HuH-7.5 (cell line): ENCODE measurements around the gene PTX4.

ENCODE experiments used
- DNase-seq: peaks from one replicate; pipeline ENCODE4 v3.0.0; 2011; ENCODE audit warnings: low spot score

Gene PTX4

GRCh38 chr16:1459967-1460366 lies 28.8 kb downstream of the PTX4 start:
- DNase-seq, result no peak

GRCh38 chr16:1458977-1459341 lies 29.8 kb downstream of the PTX4 start:
- DNase-seq, result no peak

DNA sequence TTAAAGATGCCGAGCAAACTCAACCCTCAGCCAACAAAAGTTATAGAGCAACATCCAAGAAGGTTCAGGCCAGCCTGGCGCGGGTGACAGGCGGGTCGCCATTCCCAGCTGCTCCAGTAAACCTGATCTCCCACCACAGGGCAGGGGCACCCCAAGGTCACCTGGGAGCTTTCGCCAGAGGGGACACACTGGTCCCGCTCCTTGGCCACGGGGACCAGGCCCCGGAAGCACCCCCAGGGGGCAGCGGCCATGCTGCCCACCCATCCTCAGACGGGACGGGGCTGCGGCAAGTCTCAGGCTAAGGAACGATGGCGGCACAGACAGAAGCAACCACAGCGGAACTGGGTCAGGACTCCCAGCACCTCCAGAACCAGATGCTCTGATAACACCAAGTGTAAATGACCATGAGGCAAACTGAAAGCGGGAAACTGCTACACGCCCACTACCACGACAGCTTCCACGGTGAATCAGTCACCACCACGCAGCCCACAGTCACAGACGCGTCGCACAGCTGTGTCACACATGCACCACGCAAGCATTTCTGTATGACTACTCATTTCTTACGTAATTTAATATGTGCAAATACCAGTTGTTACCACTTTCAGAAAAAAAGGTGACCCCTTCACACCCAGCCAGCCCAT lies 30.3 kb downstream of the PTX4 start:
- no peak for DNase-seq

GRCh38 chr16:1457489-1458245 lies 31.1 kb downstream of the PTX4 start:
- DNase-seq, result no peak

DNA sequence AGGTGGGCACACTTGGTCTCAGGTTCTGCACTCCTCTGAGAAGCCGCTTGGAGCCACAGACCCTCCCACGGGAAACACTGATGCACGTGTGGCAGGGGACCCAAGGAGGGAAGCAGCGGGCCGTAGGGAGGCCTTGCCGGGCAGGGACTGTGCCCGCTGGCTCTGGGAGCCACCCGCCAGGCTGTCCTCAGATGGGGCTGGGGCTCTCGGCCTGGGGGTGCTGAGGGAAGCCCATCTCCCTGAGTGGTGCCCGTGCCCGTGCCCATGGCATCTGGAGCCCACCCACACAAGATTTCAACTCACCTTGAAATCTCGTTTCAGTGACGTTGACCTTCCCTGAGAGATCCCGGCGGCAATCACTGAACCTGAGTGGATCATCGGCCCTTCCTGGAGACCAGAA lies 31.8 kb downstream of the PTX4 start:
- no peak for DNase-seq

- DNase-seq, result no peak
Measured at GRCh38 chr16:1455190-1456171, 33.3 kb downstream of the PTX4 start.

- DNase-seq, result no peak
Measured at GRCh38 chr16:1454561-1454960, 34.2 kb downstream of the PTX4 start.

GRCh38 chr16:1453316-1453715 lies 35.4 kb downstream of the PTX4 start:
- DNase-seq, result no peak

- DNase-seq, result no peak
Measured at GRCh38 chr16:1452530-1452929, 36.2 kb downstream of the PTX4 start.

- no peak for DNase-seq
Measured at GRCh38 chr16:1451702-1452392, 36.9 kb downstream of the PTX4 start.

- no peak for DNase-seq
Measured at GRCh38 chr16:1450841-1451240, 37.9 kb downstream of the PTX4 start.

GRCh38 chr16:1450218-1450617 lies 38.5 kb downstream of the PTX4 start:
- peak; percentile 57 for DNase-seq

DNA sequence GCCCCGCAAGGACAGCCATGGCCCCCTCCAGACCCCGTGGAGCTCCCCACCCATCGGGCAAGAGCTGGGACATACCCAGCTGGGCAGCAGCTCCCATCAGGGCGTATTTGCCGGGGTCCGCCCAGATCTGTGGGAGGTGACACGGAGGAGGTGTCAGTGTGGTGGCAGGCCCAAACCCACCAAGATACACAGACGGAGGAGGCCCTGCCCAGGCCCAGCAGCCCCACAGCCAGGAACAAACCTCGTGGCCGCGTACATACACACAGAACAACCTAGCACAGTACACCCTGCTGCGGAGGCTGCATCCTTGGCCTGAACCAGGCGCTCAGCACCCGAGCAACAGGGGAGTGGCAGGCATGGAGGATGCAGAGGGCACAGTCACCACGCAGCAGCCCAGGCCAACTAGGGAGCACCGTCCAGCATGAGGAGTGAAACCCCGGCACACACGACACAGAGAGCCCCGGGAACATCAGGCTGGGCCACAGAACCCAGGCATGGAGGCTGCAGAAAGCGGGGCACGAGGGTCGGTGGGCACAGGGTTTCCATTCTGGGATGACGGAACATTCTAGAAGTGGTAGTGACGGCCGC lies 39.4 kb downstream of the PTX4 start:
- no peak for DNase-seq

- no peak for DNase-seq
Measured at GRCh38 chr16:1448536-1449116, 40.1 kb downstream of the PTX4 start.

GRCh38 chr16:1447965-1448364 lies 40.8 kb downstream of the PTX4 start:
- no peak for DNase-seq

DNA sequence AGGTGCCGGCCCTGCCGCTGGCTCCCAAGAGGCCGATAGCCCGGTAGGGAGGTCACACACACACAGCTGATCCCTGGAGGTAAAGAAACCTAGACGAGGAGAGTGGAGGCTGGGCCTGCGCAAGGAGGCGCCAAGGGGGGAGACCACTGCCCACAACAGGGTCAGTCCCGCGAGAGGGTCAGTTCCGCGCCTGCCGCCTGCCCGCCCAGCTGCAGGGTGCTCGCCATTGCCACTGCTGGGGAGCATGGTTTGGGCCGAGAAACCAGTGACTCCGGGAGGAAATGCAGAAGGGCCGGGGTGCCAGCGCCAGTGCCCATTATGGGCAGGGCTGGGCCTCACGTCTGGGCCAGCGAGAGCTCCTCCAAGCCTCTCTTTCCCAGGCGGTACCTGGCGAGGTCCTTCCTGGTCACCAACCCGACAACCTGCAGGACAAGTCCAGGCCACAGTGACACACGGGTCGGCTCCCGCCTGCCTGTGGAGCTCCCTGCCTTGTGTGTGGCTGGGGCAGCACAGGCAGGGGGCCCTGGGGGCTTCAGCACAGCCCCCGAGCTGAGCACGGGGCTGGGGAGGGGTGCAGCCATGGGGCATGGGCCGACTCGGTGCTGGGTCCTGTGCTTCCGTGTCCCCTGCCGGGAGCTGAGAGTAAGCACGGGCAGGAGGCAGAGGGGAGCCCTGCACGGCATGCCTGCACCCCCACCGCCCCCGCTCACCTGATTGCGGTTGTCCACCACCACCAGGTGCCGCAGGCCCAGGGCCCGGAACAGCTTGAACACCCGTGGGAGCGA lies 42.3 kb downstream of the PTX4 start:
- no peak for DNase-seq

GRCh38 chr16:1445518-1446203 lies 43.1 kb downstream of the PTX4 start:
- DNase-seq, result no peak

DNA sequence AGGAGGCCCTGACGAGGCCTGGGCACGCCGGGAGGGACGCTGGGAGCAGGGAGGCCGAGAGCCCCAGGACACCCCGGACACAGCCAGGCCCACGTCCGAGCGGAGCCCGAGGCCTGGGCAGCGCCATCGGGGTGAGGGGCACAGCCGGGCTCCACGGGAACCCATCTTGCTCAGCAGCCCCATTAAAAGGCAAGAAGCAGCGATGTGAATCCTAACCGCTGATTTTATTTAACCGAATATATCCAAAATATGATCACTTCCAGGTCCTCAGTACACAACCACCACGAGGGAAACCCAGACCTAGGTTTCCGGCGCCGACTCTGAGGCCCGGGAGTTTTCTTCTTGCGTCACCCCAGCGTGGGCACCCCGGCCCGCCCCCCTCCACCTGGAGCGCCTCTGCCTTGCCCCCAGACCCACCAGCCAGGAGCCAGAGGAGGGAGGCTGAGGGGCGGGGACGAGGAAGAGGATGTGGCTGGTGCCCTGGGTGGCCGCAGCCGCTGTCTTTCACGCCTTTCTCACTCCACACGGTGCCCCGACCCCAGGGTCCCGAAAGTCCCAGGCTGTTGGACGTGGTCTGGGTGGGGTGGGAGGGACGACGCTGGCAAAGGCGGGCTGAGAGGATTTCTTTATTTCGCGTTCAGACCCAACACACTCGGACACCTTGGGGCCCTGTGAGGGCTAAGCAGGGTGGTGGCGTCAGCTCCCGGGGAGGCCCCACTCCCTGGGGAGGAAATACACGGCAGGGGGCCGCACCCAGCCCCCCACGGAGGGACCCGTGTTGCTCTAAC lies 43.8 kb downstream of the PTX4 start:
- no peak for DNase-seq
